Stomach (tissue), 9 donors: ENCODE measurements around the gene MOGAT1. TPM values are rescaled to one million over a fixed set of nuclear protein-coding genes. Genes with fewer than 3 reads are reported as not detected.
A peak's percentile ranks its signal among the peaks of the same experiment; 100 is the strongest.

Source experiments
- DNase-seq, 2 donors: peaks; one replicate each; pipeline versions ENCODE4 v3.0.0 to v3.0.0-alpha.2; 2013 to 2019
- H3K27ac ChIP-seq, 5 donors: fragments of 200-600 bp in 4 of 5; sonication (generic) in 4 of 5; one replicate each; pipeline ENCODE4 v1.5.1; 2013 to 2019; ENCODE audit warnings: mild to moderate bottlenecking in 1 of 5, moderate library complexity in 1 of 5
- H3K27me3 ChIP-seq, 3 donors: fragments of 200-600 bp; sonication (generic); one replicate each; pipeline ENCODE4 v1.5.1; 2017 to 2019; ENCODE audit warnings: mixed run types in 1 of 3
- H3K36me3 ChIP-seq, 4 donors: fragments of 200-600 bp; sonication (generic); 1 replicate in 3 of 4; 2 replicates in 1 of 4; pipeline ENCODE4 v1.5.1; 2016 to 2019
- H3K4me1 ChIP-seq, 4 donors: fragments of 200-600 bp; sonication (generic); one replicate each; pipeline ENCODE4 v1.5.1; 2016 to 2019
- H3K4me3 ChIP-seq, 4 donors: fragments of 200-600 bp; sonication (generic) in 3 of 4; one replicate each; pipeline ENCODE4 v1.5.1; 2016 to 2019; ENCODE audit warnings: mild to moderate bottlenecking in 1 of 4
- H3K9me3 ChIP-seq, 4 donors: fragments of 200-600 bp; sonication (generic); one replicate each; pipeline ENCODE4 v1.5.1; 2016 to 2019
- EP300 ChIP-seq: sonication (generic); formaldehyde crosslinking; IDR thresholded peaks from one replicate; pipeline ENCODE4 v1.6.1; 2017; ENCODE audit warnings: antibody characterized with exemption
- POLR2A ChIP-seq, 4 donors: fragments of 450-650 bp; IDR thresholded peaks; one replicate each; pipeline ENCODE4 v1.6.1; 2016; ENCODE audit warnings: antibody characterized with exemption in 4 of 4, control low read depth in 2 of 4, mild to moderate bottlenecking in 1 of 4, moderate library complexity in 1 of 4
- POLR2AphosphoS5 ChIP-seq, 3 donors: sonication (generic); formaldehyde crosslinking; IDR thresholded peaks; one replicate each; pipeline ENCODE4 v1.6.1; 2016; ENCODE audit warnings: antibody characterized with exemption in 3 of 3
- WGBS, 5 donors: extraction: QIAGEN DNeasy Blood & Tissue Kit in 3 of 5; methylation state at CpG; one replicate each; pipeline versions ENCODE4 v1.1.5 to v1.1.7; 2013 to 2018; 5-methylcytosine and 5-hydroxymethylcytosine counted together
- intact Hi-C: fragments of 100-400 bp; cut with DNase I; formaldehyde crosslinking; loops from one replicate; pipeline ENCODE4 v1.15.1; 2023; ENCODE audit warnings: low total_unique reads
- polyA plus RNA-seq, 3 donors: library from polyadenylated mRNA; stranded (reverse); fragments of 200-250 nt; gene quantifications; one replicate each; pipeline ENCODE4 v1.2.3, GENCODE V29; 2013
- total RNA-seq, 5 donors: library from RNA; depleted of rRNA; stranded (reverse); fragments of >200 nt; gene quantifications; one replicate each; pipeline versions ENCODE4 v1.1.0 to v1.2.3, GENCODE V29; 2014 to 2016
- TF ChIP-seq, protein P1 (sequence below), 7 experiments: fragments of 450-650 bp in 4 of 7; fragments of 200-600 bp in 3 of 7; sonication (generic) in 3 of 7; IDR thresholded peaks; one replicate each; pipeline ENCODE4 v1.5.1; 2016 to 2019; ENCODE audit warnings: antibody characterized with exemption in 7 of 7, control low read depth in 2 of 7, mild to moderate bottlenecking in 1 of 7
- donor health status: healthy with polysubstance abuse.
- donor health status: Bipolar disorder and iron deficiency.
- donor health status: healthy.

MOGAT1 gene
- total and polyA plus RNA-seq, 8 donors = 0.15 to 1.8 TPM; not detected in 6

GRCh38 chr2:222653280-222653679 is 18.2 kb upstream of the MOGAT1 start:
- Histone ChIP-seq H3K4me3 (no peak overlapping the region), H3K4me1 (peaks cover 16 to 76% (median 44%) of the 10 kb centered on the region in 4 donors), H3K27ac (peak overlapping the region in 3 of 5 donors; percentile 11 to 48 (median 32)), H3K27me3 (no peaks in the 10 kb centered on the region), H3K36me3 (peaks cover 0 to 3% (median 2%) of the 10 kb centered on the region in 4 donors), H3K9me3 (no peaks in the 10 kb centered on the region)
- no peak for DNase-seq
- intact Hi-C loops = no loop called here
- TF ChIP-seq POLR2A (IDR thresholded peaks at IDR 0.05) (no peak), POLR2AphosphoS5 (IDR thresholded peaks at IDR 0.05) (no peak), EP300 (no peak)
- TF ChIP-seq, protein P1, sequence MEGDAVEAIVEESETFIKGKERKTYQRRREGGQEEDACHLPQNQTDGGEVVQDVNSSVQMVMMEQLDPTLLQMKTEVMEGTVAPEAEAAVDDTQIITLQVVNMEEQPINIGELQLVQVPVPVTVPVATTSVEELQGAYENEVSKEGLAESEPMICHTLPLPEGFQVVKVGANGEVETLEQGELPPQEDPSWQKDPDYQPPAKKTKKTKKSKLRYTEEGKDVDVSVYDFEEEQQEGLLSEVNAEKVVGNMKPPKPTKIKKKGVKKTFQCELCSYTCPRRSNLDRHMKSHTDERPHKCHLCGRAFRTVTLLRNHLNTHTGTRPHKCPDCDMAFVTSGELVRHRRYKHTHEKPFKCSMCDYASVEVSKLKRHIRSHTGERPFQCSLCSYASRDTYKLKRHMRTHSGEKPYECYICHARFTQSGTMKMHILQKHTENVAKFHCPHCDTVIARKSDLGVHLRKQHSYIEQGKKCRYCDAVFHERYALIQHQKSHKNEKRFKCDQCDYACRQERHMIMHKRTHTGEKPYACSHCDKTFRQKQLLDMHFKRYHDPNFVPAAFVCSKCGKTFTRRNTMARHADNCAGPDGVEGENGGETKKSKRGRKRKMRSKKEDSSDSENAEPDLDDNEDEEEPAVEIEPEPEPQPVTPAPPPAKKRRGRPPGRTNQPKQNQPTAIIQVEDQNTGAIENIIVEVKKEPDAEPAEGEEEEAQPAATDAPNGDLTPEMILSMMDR (IDR thresholded peaks at IDR 0.05) = no peak

- whole genome bisulfite sequencing, 5 donors = 0% methylated on average over 31 to 45 of the region's 45 CpGs
- no peaks in the 10 kb centered on the region for H3K27me3 ChIP-seq
- H3K4me1 ChIP-seq = peaks cover 16 to 51% (median 36%) of the 10 kb centered on the region in 4 donors
- peak; percentile 57 to 90 (median 87) for TF ChIP-seq POLR2AphosphoS5 (IDR thresholded peaks at IDR 0.05)
- TF ChIP-seq, protein P1 (IDR thresholded peaks at IDR 0.05) = peak in 1 of 7 experiments; percentile 17
- no peak for TF ChIP-seq POLR2A (IDR thresholded peaks at IDR 0.05)
- intact Hi-C loops = no loop called here
- no peaks in the 10 kb centered on the region for H3K9me3 ChIP-seq
- H3K4me3 ChIP-seq = peak within 1 kb of the TSS; percentile 71 to 98 (median 89)
- DNase-seq = peak; percentile 96 to 98
- peak within 1 kb of the TSS; percentile 83 to 90 (median 89) for H3K27ac ChIP-seq
- H3K36me3 ChIP-seq = no peaks in the 10 kb centered on the region
Measured at GRCh38 chr2:222655787-222656525, 15.5 kb upstream of the MOGAT1 start, which contains the start of gene FARSB. TSS of gene FARSB (minus strand) at chr2:222656092. CDS start at chr2:222656073, 19 bp downstream.

DNA sequence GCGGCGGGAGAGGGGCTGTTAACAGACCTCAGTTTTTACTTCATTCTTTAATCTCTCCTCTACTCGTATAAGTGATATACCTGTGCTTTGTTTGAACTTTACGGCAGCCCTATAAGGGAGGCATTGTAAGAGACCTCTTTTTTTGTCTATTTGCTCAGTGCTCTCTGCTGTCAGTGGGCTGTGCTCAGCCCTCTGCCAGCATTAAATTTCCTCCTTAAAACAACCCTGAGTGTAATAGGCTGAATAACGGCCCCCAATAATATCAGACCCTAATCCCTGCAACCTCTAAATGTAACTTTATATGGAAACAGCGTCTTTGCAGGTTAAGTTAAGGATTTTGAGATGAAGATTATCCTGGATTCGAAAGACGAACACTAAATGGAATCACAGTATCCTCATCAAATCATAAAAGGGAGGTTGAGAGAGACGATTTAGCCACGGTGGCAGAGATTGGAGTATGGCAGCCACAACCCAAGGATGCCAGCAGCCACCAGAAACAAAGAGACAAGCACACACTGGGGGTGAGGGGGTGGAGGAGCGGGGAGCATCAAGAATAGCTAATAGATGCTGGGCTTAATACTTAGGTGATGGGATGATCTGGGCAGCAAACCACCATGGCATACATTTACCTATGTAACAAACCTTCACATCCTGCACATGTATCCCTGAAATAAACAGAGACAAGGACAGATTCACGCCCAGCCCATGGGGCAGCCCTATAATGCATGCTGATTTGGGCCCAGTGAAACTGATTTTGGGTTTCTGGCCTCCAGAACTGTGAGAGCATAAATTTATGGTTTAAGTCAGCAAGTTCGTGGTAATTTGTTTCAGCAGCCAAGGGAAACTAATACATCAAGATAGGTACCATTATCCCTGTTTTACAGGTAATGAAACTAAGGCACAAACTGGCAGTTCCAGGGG is 14.7 kb upstream of the MOGAT1 start:
- Histone ChIP-seq H3K4me1 (peaks cover 16 to 46% (median 32%) of the 10 kb centered on the region in 4 donors), H3K9me3 (no peaks in the 10 kb centered on the region), H3K27me3 (no peaks in the 10 kb centered on the region), H3K4me3 (peak overlapping the region; percentile 71 to 98 (median 89)), H3K27ac (peak overlapping the region; percentile 83 to 90 (median 89)), H3K36me3 (no peaks in the 10 kb centered on the region)
- DNase-seq = peak in 1 of 2 donors; percentile 30
- WGBS, 5 donors = 13 to 19% (median 18%) methylated on average over 13 of the region's 13 CpGs
- TF ChIP-seq, protein P1 (IDR thresholded peaks at IDR 0.05) = no peak
- TF ChIP-seq POLR2AphosphoS5 (IDR thresholded peaks at IDR 0.05) = no peak
- no peak for TF ChIP-seq EP300
- TF ChIP-seq POLR2A (IDR thresholded peaks at IDR 0.05) = no peak
- intact Hi-C loops = no loop called here

- no peaks in the 10 kb centered on the region for H3K36me3 ChIP-seq
- no peak for DNase-seq
- TF ChIP-seq, protein P1 (IDR thresholded peaks at IDR 0.05) = no peak
- TF ChIP-seq POLR2AphosphoS5 (IDR thresholded peaks at IDR 0.05) (no peak), EP300 (no peak), POLR2A (IDR thresholded peaks at IDR 0.05) (no peak)
- H3K9me3 ChIP-seq = no peaks in the 10 kb centered on the region
- no peak overlapping the region for H3K4me3 ChIP-seq
- no peak overlapping the region for H3K27ac ChIP-seq
- H3K27me3 ChIP-seq = no peaks in the 10 kb centered on the region
- intact Hi-C loops = no loop called here
- no peaks in the 10 kb centered on the region for H3K4me1 ChIP-seq
- 58 to 73% (median 70%) methylated on average over 3 of the region's 3 CpGs for WGBS, 5 donors
Measured at GRCh38 chr2:222663479-222663878, 8.0 kb upstream of the MOGAT1 start.
